Astrocyte (in vitro differentiated cells and primary cell): ENCODE results near the gene INTS13.

Experiments used
- EZH2 ChIP-seq: IDR thresholded peaks from 2 replicates; pipeline ENCODE4 v1.6.1; 2012; ENCODE audit warnings: mild to moderate bottlenecking, low read length, inconsistent platforms; ENCODE audit not compliant: insufficient read depth
- TF ChIP-seq, protein P1 (sequence below): IDR thresholded peaks from 2 replicates; pipeline ENCODE4 v1.5.1; 2011; ENCODE audit warnings: low read depth, mild to moderate bottlenecking, inconsistent platforms, low read length, moderate library complexity; ENCODE audit not compliant: insufficient read depth

DNA sequence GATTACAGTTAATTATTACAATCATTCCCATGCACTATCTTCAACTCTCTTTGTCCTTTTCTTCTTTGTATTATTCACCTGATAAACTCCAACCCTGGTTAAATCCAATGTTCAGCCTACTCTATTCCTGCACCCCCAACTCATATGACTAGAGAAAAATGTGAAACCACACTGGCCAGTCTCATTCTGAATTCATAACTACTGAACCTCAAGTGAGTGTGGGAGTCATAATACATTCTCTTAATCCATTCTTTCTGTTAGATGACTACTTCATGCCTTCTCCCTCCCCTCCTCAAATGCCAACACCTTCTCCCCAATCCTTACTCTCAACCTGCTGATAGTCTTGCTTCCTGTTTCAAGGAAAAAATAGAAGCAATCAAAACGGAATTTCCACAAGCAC lies 82.4 kb downstream of the INTS13 start:
- TF ChIP-seq, protein P1, sequence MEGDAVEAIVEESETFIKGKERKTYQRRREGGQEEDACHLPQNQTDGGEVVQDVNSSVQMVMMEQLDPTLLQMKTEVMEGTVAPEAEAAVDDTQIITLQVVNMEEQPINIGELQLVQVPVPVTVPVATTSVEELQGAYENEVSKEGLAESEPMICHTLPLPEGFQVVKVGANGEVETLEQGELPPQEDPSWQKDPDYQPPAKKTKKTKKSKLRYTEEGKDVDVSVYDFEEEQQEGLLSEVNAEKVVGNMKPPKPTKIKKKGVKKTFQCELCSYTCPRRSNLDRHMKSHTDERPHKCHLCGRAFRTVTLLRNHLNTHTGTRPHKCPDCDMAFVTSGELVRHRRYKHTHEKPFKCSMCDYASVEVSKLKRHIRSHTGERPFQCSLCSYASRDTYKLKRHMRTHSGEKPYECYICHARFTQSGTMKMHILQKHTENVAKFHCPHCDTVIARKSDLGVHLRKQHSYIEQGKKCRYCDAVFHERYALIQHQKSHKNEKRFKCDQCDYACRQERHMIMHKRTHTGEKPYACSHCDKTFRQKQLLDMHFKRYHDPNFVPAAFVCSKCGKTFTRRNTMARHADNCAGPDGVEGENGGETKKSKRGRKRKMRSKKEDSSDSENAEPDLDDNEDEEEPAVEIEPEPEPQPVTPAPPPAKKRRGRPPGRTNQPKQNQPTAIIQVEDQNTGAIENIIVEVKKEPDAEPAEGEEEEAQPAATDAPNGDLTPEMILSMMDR, result no peak
- no peak for TF ChIP-seq EZH2
